Activated T-helper 1 cell treated with anti-CD3 and anti-CD28 coated beads, Interleukin-12 subunit alpha, Interleukin-12 subunit beta, Interleukin-2, Interleukin-4 antibody, amounts not matched to agents 30 ng/mL and 10 ng/mL and 1 ng/mL, durations not matched to agents 14 hours and 24 hours and 36 hours (primary cell): ENCODE results near the gene PRELP. TPM values are rescaled to one million over a fixed set of nuclear protein-coding genes. Genes with fewer than 3 reads are reported as not detected.
"Not testable (repeated sequence)": the region's sequence is repeated elsewhere in the genome, so short reads cannot be mapped to it uniquely, and the experiment has no call there.

ENCODE experiments used
- DNase-seq: peaks from one replicate; pipeline ENCODE4 v3.0.0; 2021; ENCODE audit warnings: low spot score
- H3K27ac Mint-ChIP-seq: one replicate; pipeline ENCODE4 v1.8.0; 2021; ENCODE audit warnings: mild to moderate bottlenecking, mixed read lengths
- H3K27me3 Mint-ChIP-seq: one replicate; pipeline ENCODE4 v1.8.0; 2022; ENCODE audit warnings: mild to moderate bottlenecking, moderate library complexity, mixed read lengths; ENCODE audit not compliant: insufficient read depth
- H3K36me3 Mint-ChIP-seq: one replicate; pipeline ENCODE4 v1.8.0; 2021; ENCODE audit warnings: low read depth, mixed read lengths
- H3K4me1 Mint-ChIP-seq: one replicate; pipeline ENCODE4 v1.8.0; 2021; ENCODE audit warnings: low read depth, mixed read lengths
- H3K4me3 Mint-ChIP-seq: one replicate; pipeline ENCODE4 v1.8.0; 2021; ENCODE audit warnings: mild to moderate bottlenecking, moderate library complexity, mixed read lengths
- H3K9me3 Mint-ChIP-seq: one replicate; pipeline ENCODE4 v1.8.0; 2021; ENCODE audit warnings: mixed read lengths
- intact Hi-C: fragments of 100-400 bp; cut with micrococcal nuclease; formaldehyde crosslinking; loops from one replicate; pipeline ENCODE4 v1.15.1; 2024
- total RNA-seq: library from RNA; stranded (reverse); gene quantifications from 2 replicates; pipeline ENCODE4 v1.2.3, GENCODE V29; 2022

Gene PRELP
- total RNA-seq, 1 donor from 2014 or later: not detected

- Mint-ChIP-seq H3K27me3 (peaks cover 24% of the 10 kb centered on the region), H3K4me1 (no peaks in the 10 kb centered on the region), H3K9me3 (no peaks in the 10 kb centered on the region), H3K4me3 (no peak overlapping the region), H3K27ac (no peak overlapping the region), H3K36me3 (no peaks in the 10 kb centered on the region)
- no peak for DNase-seq
- intact Hi-C loops: loop anchor here (10.0 kb wide), 1 partner anchor 319 kb away; the partner anchor contains the start of gene ADORA1
These were observed 31.4 kb upstream of the PRELP start for GRCh38 chr1:203444171-203444576.

GRCh38 chr1:203447151-203447550 lies 28.5 kb upstream of the PRELP start:
- no peaks in the 10 kb centered on the region for H3K36me3 Mint-ChIP-seq
- peaks cover 34% of the 10 kb centered on the region for H3K27me3 Mint-ChIP-seq

GRCh38 chr1:203447598-203447997 lies 28.0 kb upstream of the PRELP start:
- H3K27me3 Mint-ChIP-seq: peaks cover 31% of the 10 kb centered on the region

More at GRCh38 chr1:203447151-203447550, 28.5 kb upstream of the PRELP start:
- H3K4me1 Mint-ChIP-seq: no peaks in the 10 kb centered on the region
- DNase-seq: no peak
- H3K27ac Mint-ChIP-seq: no peak overlapping the region
- no peaks in the 10 kb centered on the region for H3K9me3 Mint-ChIP-seq
- H3K4me3 Mint-ChIP-seq: no peak overlapping the region
- intact Hi-C loops: loop anchor here (10.0 kb wide), 1 partner anchor 322 kb away; the partner anchor contains the start of gene ADORA1

GRCh38 chr1:203448521-203449061 lies 27.0 kb upstream of the PRELP start:
- no peaks in the 10 kb centered on the region for H3K36me3 Mint-ChIP-seq

More at GRCh38 chr1:203447598-203447997, 28.0 kb upstream of the PRELP start:
- H3K4me3 Mint-ChIP-seq, H3K4me1 Mint-ChIP-seq, H3K36me3 Mint-ChIP-seq, H3K27ac Mint-ChIP-seq, H3K9me3 Mint-ChIP-seq, DNase-seq: not testable (repeated sequence)
- intact Hi-C loops: loop anchor here (10.0 kb wide), 1 partner anchor 323 kb away; the partner anchor contains the start of gene ADORA1

GRCh38 chr1:203450001-203450400 lies 25.6 kb upstream of the PRELP start:
- Mint-ChIP-seq H3K9me3 (no peaks in the 10 kb centered on the region), H3K27ac (no peak overlapping the region), H3K4me3 (no peak overlapping the region), H3K4me1 (no peaks in the 10 kb centered on the region), H3K36me3 (no peaks in the 10 kb centered on the region), H3K27me3 (peaks cover 23% of the 10 kb centered on the region)
- DNase-seq: no peak
- intact Hi-C loops: no loop called here

More at GRCh38 chr1:203448521-203449061, 27.0 kb upstream of the PRELP start:
- Mint-ChIP-seq H3K27ac (no peak overlapping the region), H3K4me1 (no peaks in the 10 kb centered on the region), H3K9me3 (no peaks in the 10 kb centered on the region), H3K4me3 (no peak overlapping the region), H3K27me3 (peaks cover 29% of the 10 kb centered on the region)
- intact Hi-C loops: loop anchor here (10.0 kb wide), 1 partner anchor 324 kb away; the partner anchor contains the start of gene ADORA1
- no peak for DNase-seq

- Mint-ChIP-seq H3K36me3 (no peaks in the 10 kb centered on the region), H3K27ac (no peak overlapping the region), H3K27me3 (peaks cover 20% of the 10 kb centered on the region), H3K4me3 (no peak overlapping the region), H3K4me1 (no peaks in the 10 kb centered on the region), H3K9me3 (no peaks in the 10 kb centered on the region)
- no peak for DNase-seq
- intact Hi-C loops: no loop called here
These were observed 25.0 kb upstream of the PRELP start for GRCh38 chr1:203450479-203451149.

- no peak overlapping the region for H3K27ac Mint-ChIP-seq
- no peaks in the 10 kb centered on the region for H3K4me1 Mint-ChIP-seq
- no peaks in the 10 kb centered on the region for H3K9me3 Mint-ChIP-seq
- H3K4me3 Mint-ChIP-seq: no peak overlapping the region
- no peak for DNase-seq
- no peaks in the 10 kb centered on the region for H3K36me3 Mint-ChIP-seq
- intact Hi-C loops: no loop called here
- peaks cover 26% of the 10 kb centered on the region for H3K27me3 Mint-ChIP-seq
These were observed 23.5 kb upstream of the PRELP start for GRCh38 chr1:203451836-203452784.

- DNase-seq: no peak
- no peak overlapping the region for H3K4me3 Mint-ChIP-seq
- H3K9me3 Mint-ChIP-seq: no peaks in the 10 kb centered on the region
- no peak overlapping the region for H3K27ac Mint-ChIP-seq
- intact Hi-C loops: no loop called here
- no peaks in the 10 kb centered on the region for H3K36me3 Mint-ChIP-seq
- peaks cover 21% of the 10 kb centered on the region for H3K27me3 Mint-ChIP-seq
- no peaks in the 10 kb centered on the region for H3K4me1 Mint-ChIP-seq
These were observed 22.6 kb upstream of the PRELP start for GRCh38 chr1:203453016-203453415.

GRCh38 chr1:203453616-203454015 lies 22.0 kb upstream of the PRELP start:
- DNase-seq: no peak
- Mint-ChIP-seq H3K36me3 (no peaks in the 10 kb centered on the region), H3K9me3 (no peaks in the 10 kb centered on the region), H3K27ac (no peak overlapping the region), H3K27me3 (peaks cover 20% of the 10 kb centered on the region), H3K4me3 (no peak overlapping the region), H3K4me1 (no peaks in the 10 kb centered on the region)
- intact Hi-C loops: no loop called here

GRCh38 chr1:203454986-203455471 lies 20.6 kb upstream of the PRELP start:
- no peaks in the 10 kb centered on the region for H3K4me1 Mint-ChIP-seq
- no peak overlapping the region for H3K27ac Mint-ChIP-seq
- H3K27me3 Mint-ChIP-seq: peaks cover 17% of the 10 kb centered on the region
- H3K4me3 Mint-ChIP-seq: no peak overlapping the region
- intact Hi-C loops: no loop called here
- no peaks in the 10 kb centered on the region for H3K36me3 Mint-ChIP-seq
- no peak for DNase-seq
- no peaks in the 10 kb centered on the region for H3K9me3 Mint-ChIP-seq

- intact Hi-C loops: no loop called here
- H3K9me3 Mint-ChIP-seq: no peaks in the 10 kb centered on the region
- no peak overlapping the region for H3K4me3 Mint-ChIP-seq
- peaks cover 18% of the 10 kb centered on the region for H3K27me3 Mint-ChIP-seq
- H3K27ac Mint-ChIP-seq: no peak overlapping the region
- DNase-seq: no peak
- H3K4me1 Mint-ChIP-seq: no peaks in the 10 kb centered on the region
- H3K36me3 Mint-ChIP-seq: no peaks in the 10 kb centered on the region
These were observed 19.9 kb upstream of the PRELP start for GRCh38 chr1:203455706-203456105.

- Mint-ChIP-seq H3K36me3 (no peaks in the 10 kb centered on the region), H3K4me3 (no peak overlapping the region), H3K9me3 (no peaks in the 10 kb centered on the region), H3K4me1 (no peaks in the 10 kb centered on the region), H3K27ac (no peak overlapping the region), H3K27me3 (peaks cover 16% of the 10 kb centered on the region)
- no peak for DNase-seq
- intact Hi-C loops: no loop called here
These were observed 19.0 kb upstream of the PRELP start for GRCh38 chr1:203456577-203456976.
